Lower leg skin (tissue), 4 donors: ENCODE results near the gene RRP1B. TPM values are rescaled to one million over a fixed set of nuclear protein-coding genes. Genes with fewer than 3 reads are reported as not detected.

Source experiments
- DNase-seq, 2 donors: peaks; one replicate each; pipeline ENCODE4 v3.0.0-alpha.2; 2019; ENCODE audit warnings: low spot score in 2 of 2
- H3K4me3 ChIP-seq: fragments of 200-600 bp; sonication (generic); 2 replicates; pipeline ENCODE4 v1.5.1; 2017; ENCODE audit warnings: mild to moderate bottlenecking, low read depth; ENCODE audit not compliant: poor library complexity, severe bottlenecking
- POLR2A ChIP-seq, 2 donors: fragments of 450-650 bp; IDR thresholded peaks; one replicate each; pipeline ENCODE4 v1.6.1; 2016 to 2017; ENCODE audit warnings: antibody characterized with exemption in 2 of 2, mild to moderate bottlenecking in 1 of 2, moderate library complexity in 1 of 2
- WGBS, 2 donors: methylation state at CpG; one replicate each; pipeline ENCODE4 v1.1.5; 2018; 5-methylcytosine and 5-hydroxymethylcytosine counted together
- intact Hi-C: fragments of 100-400 bp; cut with DNase I; formaldehyde crosslinking; loops from one replicate; pipeline ENCODE4 v1.15.0; 2023; ENCODE audit warnings: low total_unique reads
- total RNA-seq, 4 donors: library from RNA; depleted of rRNA; stranded (reverse); fragments of >200 nt; gene quantifications; one replicate each; pipeline ENCODE4 v1.1.0, GENCODE V29; 2016
- TF ChIP-seq, protein P1 (sequence below), 3 donors: fragments of 450-650 bp; IDR thresholded peaks; one replicate each; pipeline ENCODE4 v1.5.1; 2016; ENCODE audit warnings: antibody characterized with exemption in 3 of 3, mild to moderate bottlenecking in 3 of 3, moderate library complexity in 2 of 3

The RRP1B gene
- total RNA-seq, 4 donors from 2014 or later, result 15.4 to 22.2 (median 19.5) TPM

DNA sequence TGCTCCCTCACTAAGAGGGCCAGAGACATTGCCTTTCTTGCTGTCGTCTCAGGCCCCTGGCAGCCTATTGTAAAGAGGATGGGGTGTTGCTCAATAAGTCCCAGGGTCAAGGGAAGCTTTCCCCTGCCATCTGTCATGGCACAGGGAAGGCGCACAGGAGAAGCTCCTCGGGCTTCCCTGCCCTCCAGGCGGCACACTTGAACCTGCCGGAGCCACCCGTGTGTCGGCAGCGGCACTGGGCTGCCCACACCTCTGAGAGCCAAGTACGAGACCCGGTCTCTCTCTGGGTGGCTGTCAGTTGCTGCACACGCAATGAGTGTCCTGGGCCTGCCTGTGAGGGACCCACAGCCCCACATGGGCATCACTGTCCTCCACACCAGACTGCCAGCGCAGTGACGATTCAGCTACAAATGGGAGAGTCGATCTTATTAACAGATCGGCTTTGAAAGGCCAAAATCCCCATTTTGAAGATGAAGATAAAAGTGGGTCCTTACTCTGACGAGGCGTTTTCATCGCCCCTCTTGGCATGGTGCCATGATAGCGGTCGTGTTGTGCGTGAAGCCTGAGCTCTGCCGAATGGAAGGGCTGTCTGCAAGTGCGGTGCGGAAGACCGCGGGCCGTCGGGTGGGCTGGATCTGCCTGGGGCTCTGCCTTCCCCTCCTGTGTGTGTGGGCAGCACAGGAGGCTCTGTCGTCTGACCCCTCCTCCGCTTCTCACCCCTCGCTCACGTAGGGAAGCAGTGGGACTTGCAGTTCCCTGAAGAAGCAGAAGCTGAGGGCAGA lies 30.4 kb downstream of the RRP1B start:
- no peak for TF ChIP-seq POLR2A (IDR thresholded peaks at IDR 0.05)
- 89 to 92% methylated on average over 31 to 32 of the region's 32 CpGs for WGBS, 2 donors
- DNase-seq, result no peak
- intact Hi-C loops, result no loop called here
- no peak overlapping the region for H3K4me3 ChIP-seq

DNA sequence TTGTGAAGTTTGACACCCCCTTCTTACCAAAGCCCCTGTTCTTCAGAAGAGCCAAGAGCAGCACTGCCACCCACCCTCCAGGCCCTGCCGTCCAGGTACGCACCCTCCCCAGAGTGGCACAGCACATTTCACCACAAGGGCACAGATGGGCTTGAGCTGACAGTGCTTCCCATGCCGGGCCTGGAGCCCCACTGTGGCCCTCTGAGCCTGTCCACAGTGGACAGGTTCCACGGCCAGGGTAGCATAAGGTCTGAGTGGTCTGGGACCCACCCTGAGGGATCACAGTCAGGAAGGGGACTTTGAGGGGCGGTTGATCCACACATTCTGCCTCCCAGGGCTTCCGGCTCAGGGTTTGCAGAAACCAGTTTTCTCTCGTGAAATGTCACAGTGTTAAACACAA lies 31.0 kb downstream of the RRP1B start:
- intact Hi-C loops, result no loop called here
- WGBS, 2 donors, result 94 to 97% methylated on average over 7 of the region's 7 CpGs
- TF ChIP-seq POLR2A (IDR thresholded peaks at IDR 0.05), result no peak
- TF ChIP-seq, protein P1, sequence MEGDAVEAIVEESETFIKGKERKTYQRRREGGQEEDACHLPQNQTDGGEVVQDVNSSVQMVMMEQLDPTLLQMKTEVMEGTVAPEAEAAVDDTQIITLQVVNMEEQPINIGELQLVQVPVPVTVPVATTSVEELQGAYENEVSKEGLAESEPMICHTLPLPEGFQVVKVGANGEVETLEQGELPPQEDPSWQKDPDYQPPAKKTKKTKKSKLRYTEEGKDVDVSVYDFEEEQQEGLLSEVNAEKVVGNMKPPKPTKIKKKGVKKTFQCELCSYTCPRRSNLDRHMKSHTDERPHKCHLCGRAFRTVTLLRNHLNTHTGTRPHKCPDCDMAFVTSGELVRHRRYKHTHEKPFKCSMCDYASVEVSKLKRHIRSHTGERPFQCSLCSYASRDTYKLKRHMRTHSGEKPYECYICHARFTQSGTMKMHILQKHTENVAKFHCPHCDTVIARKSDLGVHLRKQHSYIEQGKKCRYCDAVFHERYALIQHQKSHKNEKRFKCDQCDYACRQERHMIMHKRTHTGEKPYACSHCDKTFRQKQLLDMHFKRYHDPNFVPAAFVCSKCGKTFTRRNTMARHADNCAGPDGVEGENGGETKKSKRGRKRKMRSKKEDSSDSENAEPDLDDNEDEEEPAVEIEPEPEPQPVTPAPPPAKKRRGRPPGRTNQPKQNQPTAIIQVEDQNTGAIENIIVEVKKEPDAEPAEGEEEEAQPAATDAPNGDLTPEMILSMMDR (IDR thresholded peaks at IDR 0.05), result no peak
- no peak for DNase-seq
- H3K4me3 ChIP-seq, result no peak overlapping the region

DNA sequence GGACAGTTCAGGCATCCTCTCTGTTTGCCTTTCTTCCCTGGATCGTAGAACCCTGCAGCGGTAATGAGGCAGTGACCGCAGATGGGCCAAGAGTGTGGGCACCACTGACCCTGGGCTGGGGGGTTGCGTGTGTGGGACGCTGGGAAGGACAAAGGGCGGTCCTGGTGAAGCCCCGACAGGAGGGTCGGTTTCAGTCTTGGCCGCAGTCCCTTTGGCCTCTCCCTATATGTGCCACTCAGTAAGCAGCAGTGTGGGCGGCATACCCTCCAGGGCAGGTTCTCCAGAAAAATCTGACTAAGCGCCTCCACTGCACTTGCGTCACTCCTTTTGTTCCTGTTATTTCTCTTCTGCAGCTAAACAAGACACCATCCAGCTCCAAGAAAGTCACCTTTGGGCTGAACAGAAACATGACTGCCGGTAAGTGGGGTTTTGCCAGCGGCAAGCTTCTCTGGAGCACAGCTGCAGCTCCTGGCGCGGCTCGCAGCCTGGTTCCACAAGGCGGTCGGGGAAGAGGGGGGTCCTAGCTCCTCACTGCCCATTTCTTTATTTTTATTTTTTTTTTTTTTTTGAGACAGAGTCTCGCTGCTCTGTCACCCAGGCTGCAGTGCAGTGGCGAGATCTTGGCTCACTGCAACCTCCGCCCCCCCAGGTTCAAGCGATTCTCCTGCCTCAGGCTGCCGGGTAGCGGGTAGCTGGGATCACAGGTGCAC lies 31.9 kb downstream of the RRP1B start:
- H3K4me3 ChIP-seq, result no peak overlapping the region
- no peak for DNase-seq
- TF ChIP-seq POLR2A (IDR thresholded peaks at IDR 0.05), result no peak
- 94 to 95% methylated on average over 25 of the region's 25 CpGs for WGBS, 2 donors
- intact Hi-C loops, result no loop called here

DNA sequence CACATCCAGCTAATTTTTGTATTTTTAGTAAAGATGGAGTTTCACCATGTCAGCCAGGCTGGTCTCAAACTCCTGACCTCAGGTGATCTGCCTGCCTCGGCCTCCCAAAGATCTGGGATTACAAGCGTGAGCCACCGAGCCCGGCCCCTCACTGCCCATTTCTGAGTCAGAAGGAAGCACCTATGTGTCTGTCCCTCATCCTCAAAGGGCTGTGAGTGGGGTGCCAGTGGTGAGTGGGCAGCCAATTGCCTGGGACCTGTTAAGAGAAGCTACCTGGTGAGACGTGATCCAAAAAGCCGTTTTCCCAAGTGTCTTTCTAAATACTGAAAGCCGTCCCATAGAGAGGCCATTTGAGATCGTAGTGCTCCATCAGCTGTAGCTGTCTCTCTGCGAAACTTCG lies 32.4 kb downstream of the RRP1B start:
- WGBS, 2 donors, result 91 to 97% methylated on average over 10 of the region's 10 CpGs
- no peak overlapping the region for H3K4me3 ChIP-seq
- no peak for TF ChIP-seq POLR2A (IDR thresholded peaks at IDR 0.05)
- TF ChIP-seq, protein P1 (IDR thresholded peaks at IDR 0.05), result no peak
- intact Hi-C loops, result no loop called here
- no peak for DNase-seq

DNA sequence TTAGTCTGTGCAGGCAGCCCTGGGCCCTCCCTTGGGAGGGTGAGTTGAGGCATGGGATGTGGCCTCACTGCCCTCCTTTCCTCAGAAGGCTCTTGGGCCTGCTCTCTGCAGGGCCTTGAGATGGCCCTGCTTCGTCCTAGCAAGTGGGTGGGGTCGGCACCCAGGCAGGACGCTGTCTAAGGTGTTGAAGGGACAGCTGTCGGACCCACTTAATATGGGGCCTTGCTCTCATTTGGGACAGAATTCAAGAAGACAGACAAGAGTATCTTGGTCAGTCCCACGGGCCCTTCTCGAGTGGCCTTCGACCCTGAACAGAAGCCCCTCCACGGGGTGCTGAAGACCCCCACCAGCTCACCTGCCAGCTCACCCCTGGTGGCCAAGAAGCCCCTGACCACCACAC lies 33.6 kb downstream of the RRP1B start:
- no peak overlapping the region for H3K4me3 ChIP-seq
- WGBS, 2 donors, result 95% methylated on average over 7 to 8 of the region's 8 CpGs
- DNase-seq, result no peak
- TF ChIP-seq, protein P1 (IDR thresholded peaks at IDR 0.05), result no peak
- no peak for TF ChIP-seq POLR2A (IDR thresholded peaks at IDR 0.05)
- intact Hi-C loops, result no loop called here

DNA sequence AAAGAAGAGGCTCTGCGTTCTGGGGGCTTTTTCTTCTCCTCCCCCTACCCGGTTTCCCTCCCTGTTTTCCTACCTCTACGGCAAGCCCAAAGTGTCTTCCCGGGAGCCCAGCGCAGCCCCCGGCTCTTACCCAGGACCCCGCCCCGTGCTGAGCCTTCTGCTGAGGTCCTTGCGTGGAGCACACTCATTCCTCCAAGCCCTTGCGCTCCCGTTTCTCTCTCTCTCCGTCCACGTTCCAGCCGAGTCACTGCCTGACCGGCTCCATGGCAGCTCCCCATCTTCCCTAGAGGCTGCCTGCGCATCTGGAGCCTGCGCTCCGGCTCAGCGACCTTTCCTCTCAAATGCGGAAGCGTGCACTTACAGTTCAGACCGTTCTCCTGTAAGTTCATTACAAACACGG lies 34.6 kb downstream of the RRP1B start:
- no peak for TF ChIP-seq POLR2A (IDR thresholded peaks at IDR 0.05)
- TF ChIP-seq, protein P1 (IDR thresholded peaks at IDR 0.05), result no peak
- DNase-seq, result no peak
- intact Hi-C loops, result no loop called here
- H3K4me3 ChIP-seq, result no peak overlapping the region
- 93 to 95% methylated on average over 23 of the region's 23 CpGs for WGBS, 2 donors
